H9 (cell line): ENCODE results near the gene TMEM108. TPM values are rescaled to one million over a fixed set of nuclear protein-coding genes. Genes with fewer than 3 reads are reported as not detected.

Source experiments
- DNase-seq: peaks from one replicate; pipeline ENCODE4 v3.0.0-alpha.2; 2017
- H2AFZ ChIP-seq: one replicate; pipeline ENCODE4 v1.6.1; 2013; ENCODE audit warnings: mild to moderate bottlenecking, low read length, control low read depth, moderate library complexity
- H2AK5ac ChIP-seq: 2 replicates; pipeline ENCODE4 v1.6.1; 2013; ENCODE audit warnings: low read length, control low read depth, mixed read lengths; ENCODE audit not compliant: insufficient read length
- H2BK120ac ChIP-seq: one replicate; pipeline ENCODE4 v1.6.1; 2013; ENCODE audit warnings: low read depth, mild to moderate bottlenecking, low read length, control low read depth, inconsistent platforms; ENCODE audit not compliant: poor library complexity, severe bottlenecking
- H2BK12ac ChIP-seq: 2 replicates; pipeline ENCODE4 v1.6.1; 2013; ENCODE audit warnings: low read length, control low read depth, mixed read lengths, low read depth; ENCODE audit not compliant: insufficient read length
- H2BK15ac ChIP-seq: 2 replicates; pipeline ENCODE4 v1.6.1; 2013; ENCODE audit warnings: low read depth, low read length, control low read depth
- H2BK20ac ChIP-seq: one replicate; pipeline ENCODE4 v1.6.1; 2013; ENCODE audit warnings: low read depth, mild to moderate bottlenecking, low read length, control low read depth, inconsistent platforms; ENCODE audit not compliant: poor library complexity, severe bottlenecking
- H2BK5ac ChIP-seq: 2 replicates; pipeline ENCODE4 v1.6.1; 2013; ENCODE audit warnings: low read length, control low read depth, mixed read lengths; ENCODE audit not compliant: insufficient read length
- H3K14ac ChIP-seq: 2 replicates; pipeline ENCODE4 v1.6.1; 2013; ENCODE audit warnings: low read length, control low read depth; ENCODE audit not compliant: insufficient read depth
- H3K18ac ChIP-seq: 2 replicates; pipeline ENCODE4 v1.6.1; 2013; ENCODE audit warnings: low read depth, mild to moderate bottlenecking, mixed read lengths, low read length, control low read depth; ENCODE audit not compliant: insufficient read length
- H3K23ac ChIP-seq: 2 replicates; pipeline ENCODE4 v1.6.1; 2013; ENCODE audit warnings: low read length, control low read depth, mixed read lengths, low read depth; ENCODE audit not compliant: insufficient read length
- H3K23me2 ChIP-seq: 2 replicates; pipeline ENCODE4 v1.6.1; 2013; ENCODE audit warnings: low read depth, mild to moderate bottlenecking, mixed read lengths, low read length, control low read depth; ENCODE audit not compliant: insufficient read length, poor library complexity, severe bottlenecking
- H3K27ac ChIP-seq: 2 replicates; pipeline ENCODE4 v1.5.1; 2013; ENCODE audit warnings: low read length, control low read depth, mixed read lengths, low read depth; ENCODE audit not compliant: insufficient read length
- H3K27me3 ChIP-seq: 2 replicates; pipeline ENCODE4 v1.6.1; 2013; ENCODE audit warnings: low read length, control low read depth, inconsistent platforms; ENCODE audit not compliant: insufficient read depth
- H3K4ac ChIP-seq: 2 replicates; pipeline ENCODE4 v1.6.1; 2013; ENCODE audit warnings: low read depth, mild to moderate bottlenecking, control low read depth, inconsistent platforms, low read length, moderate library complexity
- H3K4me1 ChIP-seq: 2 replicates; pipeline ENCODE4 v1.6.1; 2013; ENCODE audit warnings: low read length, control low read depth, inconsistent platforms; ENCODE audit not compliant: insufficient read depth
- H3K4me2 ChIP-seq: 2 replicates; pipeline ENCODE4 v1.6.1; 2013; ENCODE audit warnings: low read length, control low read depth, mixed read lengths; ENCODE audit not compliant: insufficient read length, insufficient read depth
- H3K56ac ChIP-seq: 2 replicates; pipeline ENCODE4 v1.6.1; 2013; ENCODE audit warnings: low read depth, mild to moderate bottlenecking, mixed read lengths, low read length, control low read depth; ENCODE audit not compliant: insufficient read length
- H3K79me1 ChIP-seq: 2 replicates; pipeline ENCODE4 v1.6.1; 2013; ENCODE audit warnings: low read depth, mild to moderate bottlenecking, moderate library complexity, low read length, control low read depth, inconsistent platforms; ENCODE audit not compliant: insufficient read depth, poor library complexity, severe bottlenecking
- H3K79me2 ChIP-seq: 2 replicates; pipeline ENCODE4 v1.6.1; 2013; ENCODE audit warnings: low read length, control low read depth, inconsistent platforms; ENCODE audit not compliant: insufficient read depth
- H3K9ac ChIP-seq: 2 replicates; pipeline ENCODE4 v1.6.1; 2013; ENCODE audit warnings: low read length, control low read depth, mixed read lengths; ENCODE audit not compliant: insufficient read length; ENCODE audit errors: extremely low read depth
- H3K9me3 ChIP-seq: one replicate; pipeline ENCODE4 v1.6.1; 2013; ENCODE audit warnings: low read depth, low read length, inconsistent platforms; ENCODE audit not compliant: control insufficient read depth
- H3T11ph ChIP-seq: one replicate; pipeline ENCODE4 v1.6.1; 2013; ENCODE audit warnings: mild to moderate bottlenecking, low read length, control low read depth, inconsistent platforms
- H4K20me1 ChIP-seq: one replicate; pipeline ENCODE4 v1.6.1; 2013; ENCODE audit not compliant: control insufficient read depth, insufficient read length, insufficient read depth
- H4K5ac ChIP-seq: 2 replicates; pipeline ENCODE4 v1.6.1; 2013; ENCODE audit warnings: low read depth, mild to moderate bottlenecking, mixed read lengths, low read length, control low read depth; ENCODE audit not compliant: insufficient read length
- H4K8ac ChIP-seq: replicated peaks from 2 replicates; pipeline ENCODE4 v1.6.1; 2013; ENCODE audit warnings: low read length, control low read depth, mixed read lengths, low read depth; ENCODE audit not compliant: insufficient read length
- H4K91ac ChIP-seq: 2 replicates; pipeline ENCODE4 v1.6.1; 2013; ENCODE audit warnings: low read depth, mild to moderate bottlenecking, moderate library complexity, mixed read lengths, low read length, control low read depth; ENCODE audit not compliant: insufficient read length
- H3K27ac Mint-ChIP-seq, 3 experiments: 2 replicates in 2 of 3; 3 replicates in 1 of 3; pipeline ENCODE4 v1.8.0; 2020 to 2021; ENCODE audit warnings: mixed read lengths in 3 of 3, mild to moderate bottlenecking in 1 of 3, moderate library complexity in 1 of 3
- H3K27me3 Mint-ChIP-seq: 2 replicates; pipeline ENCODE4 v1.8.0; 2021; ENCODE audit warnings: low read depth, mild to moderate bottlenecking, moderate library complexity, mixed read lengths
- H3K36me3 Mint-ChIP-seq, 3 experiments: 2 replicates in 2 of 3; 3 replicates in 1 of 3; pipeline ENCODE4 v1.8.0; 2020 to 2021; ENCODE audit warnings: low read depth in 3 of 3, mixed read lengths in 3 of 3; ENCODE audit not compliant: insufficient read depth in 1 of 3
- H3K4me1 Mint-ChIP-seq, 2 experiments: 2 replicates each; pipeline ENCODE4 v1.8.0; 2020; ENCODE audit warnings: mixed read lengths in 2 of 2
- H3K4me3 Mint-ChIP-seq, 2 experiments: 2 replicates in 1 of 2; 3 replicates in 1 of 2; pipeline ENCODE4 v1.8.0; 2020 to 2021; ENCODE audit warnings: mild to moderate bottlenecking in 2 of 2, mixed read lengths in 2 of 2, moderate library complexity in 1 of 2
- H3K9me3 Mint-ChIP-seq, 2 experiments: 2 replicates in 1 of 2; 3 replicates in 1 of 2; pipeline ENCODE4 v1.8.0; 2020; ENCODE audit warnings: mild to moderate bottlenecking in 2 of 2, mixed read lengths in 2 of 2, moderate library complexity in 1 of 2
- WGBS: extraction: QIAGEN DNeasy Blood & Tissue Kit; methylation state at CpG from one replicate; pipeline ENCODE4 v1.1.7; 2013; ENCODE audit warnings: missing lambda C conversion rate, low lambda C conversion rate, mixed read lengths; ENCODE audit not compliant: insufficient read length; ENCODE audit errors: extremely low coverage; 5-methylcytosine and 5-hydroxymethylcytosine counted together
- total RNA-seq: library from RNA; stranded (reverse); gene quantifications from 2 replicates; pipeline ENCODE4 v1.2.1, GENCODE V29; 2021
- TF ChIP-seq, protein P1 (sequence below): fragments of 200-600 bp; sonication (generic); conservative IDR thresholded peaks from 3 replicates; pipeline ENCODE4 v1.8.0; 2021; ENCODE audit warnings: antibody characterized with exemption, mild to moderate bottlenecking

TMEM108 gene
- total RNA-seq, 1 experiment from 2014 or later = 5.0 TPM

DNA sequence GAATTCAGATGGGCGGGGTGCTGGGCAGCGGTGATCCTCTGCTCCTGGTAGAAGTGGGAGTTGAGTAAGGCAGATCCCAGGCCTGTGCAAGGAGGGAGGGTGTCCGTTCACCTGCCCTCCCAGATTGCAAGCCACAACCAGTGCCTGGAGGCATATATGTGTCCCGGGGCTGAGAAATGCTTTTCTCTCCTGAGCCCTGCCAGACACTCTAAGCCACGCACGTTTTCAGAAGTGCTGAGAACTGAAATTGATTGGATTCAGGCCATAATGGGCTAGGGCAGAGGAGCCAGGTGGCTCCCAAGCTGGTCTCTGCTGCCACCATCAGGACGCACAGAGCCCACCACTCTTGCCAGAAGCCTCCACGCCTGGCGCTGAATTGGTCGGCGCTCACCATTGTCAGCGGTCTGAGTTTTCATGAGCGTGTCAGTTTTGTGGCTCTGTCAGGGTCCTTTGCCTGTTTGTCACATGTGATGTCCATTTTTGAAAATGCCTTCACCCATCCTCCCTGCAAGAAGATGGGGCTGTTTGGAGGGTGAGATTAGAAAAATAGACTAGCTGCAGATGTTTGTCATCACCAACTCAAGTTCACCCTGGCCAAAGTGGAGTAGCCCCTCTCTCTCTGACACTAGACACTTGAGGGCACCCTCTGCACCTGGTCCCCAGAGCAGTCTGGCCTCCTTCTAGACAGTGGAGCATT is 346.3 kb downstream of the TMEM108 start:
- Histone ChIP-seq H3K23me2 (no peaks in the 10 kb centered on the region), H2BK15ac (no peak overlapping the region; the same call in 1 of the 2 replicates), H3K79me2 (no peaks in the 10 kb centered on the region), H3K27me3 (no peaks in the 10 kb centered on the region), H3K18ac (no peak overlapping the region), H3K56ac (no peak overlapping the region), H3K4me1 (no peaks in the 10 kb centered on the region), H4K8ac (no peak overlapping the region), H4K91ac (no peak overlapping the region), H3T11ph (no peak overlapping the region), H3K9me3 (no peaks in the 10 kb centered on the region), H2AK5ac (no peak overlapping the region), H3K27ac (no peak overlapping the region), H2BK20ac (no peak overlapping the region), H4K20me1 (no peaks in the 10 kb centered on the region), H3K79me1 (no peaks in the 10 kb centered on the region), H3K4ac (no peak overlapping the region), H2BK120ac (no peak overlapping the region), H3K14ac (no peak overlapping the region; the same call in 1 of the 2 replicates), H4K5ac (no peak overlapping the region), H3K23ac (no peak overlapping the region), H2AFZ (no peak overlapping the region), H3K4me2 (no peak overlapping the region), H2BK5ac (no peak overlapping the region), H3K9ac (no peak overlapping the region), H2BK12ac (no peak overlapping the region)
- no peak overlapping the region for H3K27ac Mint-ChIP-seq
- no CpG with 5 or more reads among the region's 13 CpGs for WGBS
- H3K4me1 Mint-ChIP-seq = peaks cover 17 to 21% of the 10 kb centered on the region in 2 experiments
- no peaks in the 10 kb centered on the region for H3K9me3 Mint-ChIP-seq
- peak; percentile 83 for DNase-seq
- TF ChIP-seq, protein P1, sequence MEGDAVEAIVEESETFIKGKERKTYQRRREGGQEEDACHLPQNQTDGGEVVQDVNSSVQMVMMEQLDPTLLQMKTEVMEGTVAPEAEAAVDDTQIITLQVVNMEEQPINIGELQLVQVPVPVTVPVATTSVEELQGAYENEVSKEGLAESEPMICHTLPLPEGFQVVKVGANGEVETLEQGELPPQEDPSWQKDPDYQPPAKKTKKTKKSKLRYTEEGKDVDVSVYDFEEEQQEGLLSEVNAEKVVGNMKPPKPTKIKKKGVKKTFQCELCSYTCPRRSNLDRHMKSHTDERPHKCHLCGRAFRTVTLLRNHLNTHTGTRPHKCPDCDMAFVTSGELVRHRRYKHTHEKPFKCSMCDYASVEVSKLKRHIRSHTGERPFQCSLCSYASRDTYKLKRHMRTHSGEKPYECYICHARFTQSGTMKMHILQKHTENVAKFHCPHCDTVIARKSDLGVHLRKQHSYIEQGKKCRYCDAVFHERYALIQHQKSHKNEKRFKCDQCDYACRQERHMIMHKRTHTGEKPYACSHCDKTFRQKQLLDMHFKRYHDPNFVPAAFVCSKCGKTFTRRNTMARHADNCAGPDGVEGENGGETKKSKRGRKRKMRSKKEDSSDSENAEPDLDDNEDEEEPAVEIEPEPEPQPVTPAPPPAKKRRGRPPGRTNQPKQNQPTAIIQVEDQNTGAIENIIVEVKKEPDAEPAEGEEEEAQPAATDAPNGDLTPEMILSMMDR = peak; percentile 95
- H3K27me3 Mint-ChIP-seq = no peaks in the 10 kb centered on the region
- H3K4me3 Mint-ChIP-seq = no peak overlapping the region
- H3K36me3 Mint-ChIP-seq = peaks cover 0 to 3% (median 0%) of the 10 kb centered on the region in 3 experiments; a peak in 3 of 7 replicates
